Osteoblast (primary cell): Measurements from ENCODE around the gene IFT122. TPM values are rescaled to one million over a fixed set of nuclear protein-coding genes. Genes with fewer than 3 reads are reported as not detected.
A peak's percentile ranks its signal among the peaks of the same experiment; 100 is the strongest.

Experiments
- DNase-seq: peaks from one replicate; pipeline ENCODE4 v3.0.0; 2011; ENCODE audit warnings: low spot score, mixed read lengths; ENCODE audit not compliant: insufficient read length; ENCODE audit errors: missing footprints
- H2AFZ ChIP-seq: 2 replicates; pipeline ENCODE4 v1.6.0; 2011; ENCODE audit warnings: mild to moderate bottlenecking, low read length
- H3K27ac ChIP-seq: 2 replicates; pipeline ENCODE4 v1.5.1; 2011; ENCODE audit warnings: mild to moderate bottlenecking, low read depth, low read length, moderate library complexity
- H3K27me3 ChIP-seq: 2 replicates; pipeline ENCODE4 v1.6.0; 2012; ENCODE audit warnings: mild to moderate bottlenecking, control low read depth, inconsistent platforms, low read length, moderate library complexity; ENCODE audit not compliant: insufficient read depth
- H3K36me3 ChIP-seq: 2 replicates; pipeline ENCODE4 v1.5.1; 2011; ENCODE audit warnings: mild to moderate bottlenecking, low read length, control low read depth, moderate library complexity; ENCODE audit not compliant: insufficient read depth
- H3K4me1 ChIP-seq: 2 replicates; pipeline ENCODE4 v1.5.1; 2011; ENCODE audit warnings: mild to moderate bottlenecking, low read length, control low read depth, moderate library complexity; ENCODE audit not compliant: insufficient read depth
- H3K4me2 ChIP-seq: 2 replicates; pipeline ENCODE4 v1.6.0; 2011; ENCODE audit warnings: mild to moderate bottlenecking, low read length; ENCODE audit not compliant: insufficient read depth
- H3K4me3 ChIP-seq: fragments of 200-600 bp; sonication (generic); 3 replicates; pipeline ENCODE4 v1.5.1; 2012; ENCODE audit warnings: mild to moderate bottlenecking, low read length, inconsistent platforms; ENCODE audit not compliant: insufficient read depth
- H3K79me2 ChIP-seq: 2 replicates; pipeline ENCODE4 v1.6.0; 2012; ENCODE audit warnings: mild to moderate bottlenecking, low read length, control low read depth, inconsistent platforms; ENCODE audit not compliant: insufficient read depth
- H3K9me3 ChIP-seq: 2 replicates; pipeline ENCODE4 v1.5.1; 2011; ENCODE audit warnings: low read depth, low read length, control low read depth
- H4K20me1 ChIP-seq: 2 replicates; pipeline ENCODE4 v1.6.0; 2012; ENCODE audit warnings: mild to moderate bottlenecking, low read length, control low read depth; ENCODE audit not compliant: insufficient read depth
- CTCF ChIP-seq: IDR thresholded peaks from 2 replicates; pipeline ENCODE4 v1.5.1; 2011; ENCODE audit warnings: mild to moderate bottlenecking, low read depth, low read length, moderate library complexity; ENCODE audit errors: extremely low read depth
- total RNA-seq: library from RNA; depleted of rRNA; stranded (reverse); fragments of >200 nt; gene quantifications from 2 replicates; pipeline ENCODE4 v1.2.3, GENCODE V29; 2012

The IFT122 gene
- total RNA-seq, 1 donor: 30.4 TPM

GRCh38 chr3:129421988-129422745 is 17.9 kb upstream of the IFT122 start:
- Histone ChIP-seq H3K79me2 (no peaks in the 10 kb centered on the region), H3K9me3 (no peaks in the 10 kb centered on the region), H3K36me3 (no peaks in the 10 kb centered on the region), H3K4me1 (peaks cover 7% of the 10 kb centered on the region), H3K27ac (no peak overlapping the region), H3K4me2 (no peak overlapping the region), H2AFZ (no peak overlapping the region), H4K20me1 (no peaks in the 10 kb centered on the region), H3K27me3 (no peaks in the 10 kb centered on the region), H3K4me3 (no peak overlapping the region)
- no peak for DNase-seq
- peak; percentile 34 for TF ChIP-seq CTCF

GRCh38 chr3:129422897-129423296 is 17.1 kb upstream of the IFT122 start:
- H2AFZ ChIP-seq: no peak overlapping the region
- H3K27ac ChIP-seq: no peak overlapping the region
- peaks cover 7% of the 10 kb centered on the region for H3K4me1 ChIP-seq
- no peak overlapping the region for H3K4me2 ChIP-seq
- peaks cover 5% of the 10 kb centered on the region for H3K27me3 ChIP-seq
- DNase-seq: no peak
- no peaks in the 10 kb centered on the region for H3K79me2 ChIP-seq
- no peaks in the 10 kb centered on the region for H3K9me3 ChIP-seq
- H3K4me3 ChIP-seq: no peak overlapping the region
- no peaks in the 10 kb centered on the region for H4K20me1 ChIP-seq
- H3K36me3 ChIP-seq: no peaks in the 10 kb centered on the region
- no peak for TF ChIP-seq CTCF

- Histone ChIP-seq H3K79me2 (no peaks in the 10 kb centered on the region), H3K4me3 (no peak overlapping the region), H3K27me3 (peaks cover 5% of the 10 kb centered on the region), H3K9me3 (no peaks in the 10 kb centered on the region), H3K4me1 (peaks cover 12% of the 10 kb centered on the region), H3K27ac (no peak overlapping the region), H4K20me1 (no peaks in the 10 kb centered on the region), H2AFZ (peak overlapping the region; percentile 67), H3K36me3 (no peaks in the 10 kb centered on the region), H3K4me2 (no peak overlapping the region)
- DNase-seq: no peak
- TF ChIP-seq CTCF: no peak
Measured at GRCh38 chr3:129424185-129424841, 15.7 kb upstream of the IFT122 start.

GRCh38 chr3:129425213-129425612 is 14.8 kb upstream of the IFT122 start:
- Histone ChIP-seq H3K27me3 (peaks cover 5% of the 10 kb centered on the region), H3K4me2 (no peak overlapping the region), H3K36me3 (peaks cover 2% of the 10 kb centered on the region), H3K4me1 (peaks cover 12% of the 10 kb centered on the region), H3K27ac (no peak overlapping the region), H4K20me1 (no peaks in the 10 kb centered on the region), H2AFZ (no peak overlapping the region), H3K4me3 (no peak overlapping the region), H3K9me3 (no peaks in the 10 kb centered on the region), H3K79me2 (no peaks in the 10 kb centered on the region)
- TF ChIP-seq CTCF: no peak
- DNase-seq: no peak
